LoVo (cell line): ENCODE measurements around the gene RPIA.
"Not testable (repeated sequence)": the region's sequence is repeated elsewhere in the genome, so short reads cannot be mapped to it uniquely, and the experiment has no call there.

Experiments used
- DNase-seq: peaks from one replicate; pipeline ENCODE4 v3.0.0-alpha.2; 2016; ENCODE audit warnings: low spot score

Gene RPIA

GRCh38 chr2:88789213-88789612, 97.7 kb downstream of the RPIA start:
- not testable (repeated sequence) for DNase-seq

DNA sequence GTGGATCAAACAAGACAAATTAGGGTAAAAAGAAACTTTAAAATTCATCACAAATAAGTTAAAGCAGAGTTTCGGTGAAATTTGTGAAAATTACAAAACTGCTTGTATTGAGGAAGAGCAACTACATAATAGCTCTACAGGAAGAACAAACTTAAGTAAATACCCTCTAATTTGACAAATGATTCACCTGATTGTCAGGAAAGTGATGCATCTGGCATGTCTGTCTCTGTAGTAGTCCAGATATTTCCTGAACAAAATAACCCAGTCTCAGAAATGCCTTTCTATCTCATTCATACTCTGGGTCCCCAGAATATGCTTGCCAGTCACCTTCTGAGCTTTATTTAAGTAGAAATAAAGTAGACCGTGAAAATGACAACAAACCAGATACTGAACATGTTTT, 104.5 kb downstream of the RPIA start:
- not testable (repeated sequence) for DNase-seq

- not testable (repeated sequence) for DNase-seq
Measured at GRCh38 chr2:88796523-88796922, 105.0 kb downstream of the RPIA start.

GRCh38 chr2:88797164-88797563, 105.7 kb downstream of the RPIA start:
- DNase-seq, result not testable (repeated sequence)
